Endothelial cell of umbilical vein (primary cell): Measurements from ENCODE around the gene L1CAM.

Source experiments
- EZH2 ChIP-seq: IDR thresholded peaks from 2 replicates; pipeline ENCODE4 v1.6.1; 2012; ENCODE audit warnings: borderline replicate concordance, low read depth, mild to moderate bottlenecking, moderate library complexity, low read length, inconsistent platforms; ENCODE audit not compliant: severe bottlenecking
- FOS ChIP-seq: IDR thresholded peaks from 2 replicates; pipeline ENCODE4 v1.6.1; 2011; ENCODE audit warnings: mild to moderate bottlenecking, low read length, moderate library complexity, borderline replicate concordance; ENCODE audit not compliant: insufficient read depth
- POLR2A ChIP-seq: IDR thresholded peaks from 2 replicates; pipeline ENCODE4 v1.6.1; 2012; ENCODE audit warnings: low read depth, mild to moderate bottlenecking, control low read depth, low read length
- TF ChIP-seq, protein P1 (sequence below), 2 donors: IDR thresholded peaks; 1 replicate in 1 of 2; 2 replicates in 1 of 2; pipeline ENCODE4 v1.5.1; 2011; ENCODE audit warnings: low read length in 2 of 2, mild to moderate bottlenecking in 2 of 2, moderate library complexity in 2 of 2, control low read depth in 1 of 2, inconsistent platforms in 1 of 2, low read depth in 1 of 2; ENCODE audit not compliant: insufficient read depth in 1 of 2; ENCODE audit errors: extremely low read depth in 1 of 2
- TF ChIP-seq, protein P2 (sequence below): IDR thresholded peaks from 2 replicates; pipeline ENCODE4 v1.6.1; 2011; ENCODE audit not compliant: insufficient read depth, insufficient read length

DNA sequence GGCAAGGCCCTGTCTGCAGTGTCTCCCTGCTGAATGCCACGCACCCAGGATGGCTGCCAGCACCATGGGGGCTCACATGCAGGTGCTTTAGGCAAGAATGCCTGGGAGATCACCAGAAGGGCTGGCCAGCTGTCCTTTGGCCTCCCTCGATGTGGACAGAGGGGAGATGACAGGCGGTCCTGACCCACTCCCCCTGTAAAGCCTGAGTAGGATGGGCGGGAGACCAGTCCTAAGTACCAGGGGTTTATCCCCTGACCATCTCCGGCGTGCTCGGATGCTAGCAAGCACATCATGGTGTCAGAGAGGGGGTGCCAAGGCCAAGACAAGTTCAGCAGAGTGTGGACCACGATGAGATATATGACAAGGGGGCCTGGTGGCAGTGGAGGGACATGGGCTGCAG, 60.9 kb downstream of the L1CAM start:
- TF ChIP-seq, protein P1, sequence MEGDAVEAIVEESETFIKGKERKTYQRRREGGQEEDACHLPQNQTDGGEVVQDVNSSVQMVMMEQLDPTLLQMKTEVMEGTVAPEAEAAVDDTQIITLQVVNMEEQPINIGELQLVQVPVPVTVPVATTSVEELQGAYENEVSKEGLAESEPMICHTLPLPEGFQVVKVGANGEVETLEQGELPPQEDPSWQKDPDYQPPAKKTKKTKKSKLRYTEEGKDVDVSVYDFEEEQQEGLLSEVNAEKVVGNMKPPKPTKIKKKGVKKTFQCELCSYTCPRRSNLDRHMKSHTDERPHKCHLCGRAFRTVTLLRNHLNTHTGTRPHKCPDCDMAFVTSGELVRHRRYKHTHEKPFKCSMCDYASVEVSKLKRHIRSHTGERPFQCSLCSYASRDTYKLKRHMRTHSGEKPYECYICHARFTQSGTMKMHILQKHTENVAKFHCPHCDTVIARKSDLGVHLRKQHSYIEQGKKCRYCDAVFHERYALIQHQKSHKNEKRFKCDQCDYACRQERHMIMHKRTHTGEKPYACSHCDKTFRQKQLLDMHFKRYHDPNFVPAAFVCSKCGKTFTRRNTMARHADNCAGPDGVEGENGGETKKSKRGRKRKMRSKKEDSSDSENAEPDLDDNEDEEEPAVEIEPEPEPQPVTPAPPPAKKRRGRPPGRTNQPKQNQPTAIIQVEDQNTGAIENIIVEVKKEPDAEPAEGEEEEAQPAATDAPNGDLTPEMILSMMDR (IDR thresholded peaks at IDR 0.05; ENCODE audit: extremely low read depth in 1 of 2, insufficient read depth in 1 of 2, low read depth in 1 of 2, low read length in 2 of 2) = no peak
- TF ChIP-seq, protein P2, sequence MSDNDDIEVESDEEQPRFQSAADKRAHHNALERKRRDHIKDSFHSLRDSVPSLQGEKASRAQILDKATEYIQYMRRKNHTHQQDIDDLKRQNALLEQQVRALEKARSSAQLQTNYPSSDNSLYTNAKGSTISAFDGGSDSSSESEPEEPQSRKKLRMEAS = no peak
- no peak for TF ChIP-seq EZH2
- no peak for TF ChIP-seq FOS
- TF ChIP-seq POLR2A = no peak
